Left lung (tissue), 10 donors: ENCODE measurements around the gene MRGPRE. TPM values are rescaled to one million over a fixed set of nuclear protein-coding genes. Genes with fewer than 3 reads are reported as not detected.

ENCODE experiments used
- ATAC-seq: fragments of 200-7000 bp; cut with Tn5 transposase; one replicate; pipeline ENCODE4 v1.9.1; 2020; ENCODE audit warnings: moderate library complexity
- DNase-seq, 4 donors: peaks; one replicate each; pipeline ENCODE4 v3.0.0-alpha.2; 2013 to 2020
- H3K27ac ChIP-seq, 2 donors: fragments of 200-600 bp; sonication (generic) in 1 of 2; one replicate each; pipeline versions ENCODE4 v1.5.0 to v1.8.0; 2020 to 2021
- H3K27me3 ChIP-seq, 2 donors: fragments of 200-600 bp; sonication (generic) in 1 of 2; one replicate each; pipeline versions ENCODE4 v1.5.0 to v1.8.0; 2020 to 2021
- H3K36me3 ChIP-seq, 2 donors: fragments of 200-600 bp; sonication (generic) in 1 of 2; one replicate each; pipeline versions ENCODE4 v1.5.0 to v1.8.0; 2020 to 2021
- H3K4me1 ChIP-seq, 2 donors: fragments of 200-600 bp; one replicate each; pipeline ENCODE4 v1.8.0; 2021
- H3K4me3 ChIP-seq, 2 donors: fragments of 200-600 bp; sonication (generic) in 1 of 2; one replicate each; pipeline versions ENCODE4 v1.5.0 to v1.8.0; 2020 to 2021; ENCODE audit warnings: mild to moderate bottlenecking in 1 of 2
- H3K9me3 ChIP-seq, 2 donors: fragments of 200-600 bp; sonication (generic) in 1 of 2; one replicate each; pipeline versions ENCODE4 v1.5.0 to v1.8.0; 2020 to 2021
- intact Hi-C, 2 donors: fragments of 100-400 bp; cut with DNase I; formaldehyde crosslinking; loops; one replicate each; pipeline versions ENCODE4 v1.11.2 to v1.14.2; 2022
- polyA plus RNA-seq, 6 donors: library from polyadenylated mRNA; unstranded; fragments of 120-200 nt; gene quantifications; one replicate each; pipeline ENCODE4 v1.2.1, GENCODE V29; 2013; ENCODE audit not compliant: insufficient read length in 6 of 6
- total RNA-seq, 2 donors: library from RNA; stranded (reverse); fragmentation: NEBNext Ultra II Directional; extraction: Animal tissue kit (Norgen Biotek cat#: 25700); gene quantifications; one replicate each; pipeline ENCODE4 v1.2.1, GENCODE V29; 2021
- TF ChIP-seq, protein P1 (sequence below), 2 donors: fragments of 200-600 bp; sonication (generic) in 1 of 2; IDR thresholded peaks; one replicate each; pipeline versions ENCODE4 v1.5.0 to v1.8.0; 2021; ENCODE audit warnings: antibody characterized with exemption in 2 of 2
- donor health status: DM: no; HTN: yes; CAD: no.
- donor health status: DM: no; HTN: no; CAD: no.

Gene MRGPRE
- total and polyA plus RNA-seq, 8 donors: 0.11 to 0.47 (median 0.26) TPM; not detected in 4

DNA sequence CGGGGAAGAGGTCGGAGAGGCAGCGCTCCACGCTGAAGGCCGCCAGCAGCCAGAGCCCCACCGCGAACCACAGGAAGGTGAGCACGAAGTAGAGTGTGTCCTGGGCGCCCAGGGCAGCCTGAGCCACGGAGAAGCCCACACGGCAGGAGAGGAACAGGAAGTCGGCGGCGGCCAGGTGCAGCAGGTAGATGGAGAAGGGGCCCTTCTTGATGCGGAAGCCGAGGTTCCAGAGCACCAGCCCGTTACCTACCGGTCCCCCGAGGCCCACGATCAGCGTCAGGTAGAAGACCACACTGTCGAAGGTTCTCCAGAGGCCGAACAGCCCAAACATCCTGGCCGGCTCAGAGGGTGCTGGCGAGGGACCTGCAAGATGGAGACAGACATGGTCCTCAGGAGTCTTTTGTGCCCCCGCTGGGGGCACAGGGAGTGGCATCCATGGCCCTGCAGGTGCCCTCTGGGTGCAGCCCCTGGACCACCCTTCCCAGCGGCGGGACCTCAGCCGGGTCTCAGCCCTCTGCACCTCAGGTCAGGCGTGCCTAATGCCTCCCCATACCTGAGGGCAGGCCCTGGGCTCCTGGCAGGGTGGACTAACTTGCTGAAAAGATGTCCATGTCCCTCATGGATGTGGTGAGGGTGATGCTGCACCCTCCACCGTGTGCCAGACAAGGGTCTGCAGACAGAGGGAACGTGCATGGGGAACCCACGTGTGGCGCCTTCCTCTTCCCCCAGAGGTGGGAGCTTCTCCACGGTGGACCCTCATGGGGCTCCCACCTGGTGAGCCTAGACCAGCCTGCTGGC lies 13.5 kb downstream of the MRGPRE start, which contains the start of gene MRGPRG:
TSS of gene MRGPRG (minus strand) at position 331 of the 798 bp plus-strand sequence. CDS start at position 331, 0 bp downstream.
- ATAC-seq: no peak
- H3K4me1 ChIP-seq: peaks cover 0 to 5% of the 10 kb centered on the region in 2 donors
- DNase-seq: peak in 1 of 4 donors; percentile 60
- H3K27me3 ChIP-seq: peaks cover 0 to 87% of the 10 kb centered on the region in 2 donors
- intact Hi-C loops: loop anchor here in 1 of 2 donors (5.0 kb wide), 1 partner anchor 181 kb away; no protein-coding TSS in a partner anchor
- H3K4me3 ChIP-seq: no peak within 1 kb of the TSS
- TF ChIP-seq, protein P1, sequence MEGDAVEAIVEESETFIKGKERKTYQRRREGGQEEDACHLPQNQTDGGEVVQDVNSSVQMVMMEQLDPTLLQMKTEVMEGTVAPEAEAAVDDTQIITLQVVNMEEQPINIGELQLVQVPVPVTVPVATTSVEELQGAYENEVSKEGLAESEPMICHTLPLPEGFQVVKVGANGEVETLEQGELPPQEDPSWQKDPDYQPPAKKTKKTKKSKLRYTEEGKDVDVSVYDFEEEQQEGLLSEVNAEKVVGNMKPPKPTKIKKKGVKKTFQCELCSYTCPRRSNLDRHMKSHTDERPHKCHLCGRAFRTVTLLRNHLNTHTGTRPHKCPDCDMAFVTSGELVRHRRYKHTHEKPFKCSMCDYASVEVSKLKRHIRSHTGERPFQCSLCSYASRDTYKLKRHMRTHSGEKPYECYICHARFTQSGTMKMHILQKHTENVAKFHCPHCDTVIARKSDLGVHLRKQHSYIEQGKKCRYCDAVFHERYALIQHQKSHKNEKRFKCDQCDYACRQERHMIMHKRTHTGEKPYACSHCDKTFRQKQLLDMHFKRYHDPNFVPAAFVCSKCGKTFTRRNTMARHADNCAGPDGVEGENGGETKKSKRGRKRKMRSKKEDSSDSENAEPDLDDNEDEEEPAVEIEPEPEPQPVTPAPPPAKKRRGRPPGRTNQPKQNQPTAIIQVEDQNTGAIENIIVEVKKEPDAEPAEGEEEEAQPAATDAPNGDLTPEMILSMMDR (IDR thresholded peaks at IDR 0.05): no peak
- no peak within 1 kb of the TSS for H3K27ac ChIP-seq
- H3K9me3 ChIP-seq: no peaks in the 10 kb centered on the region
- no peaks in the 10 kb centered on the region for H3K36me3 ChIP-seq

DNA sequence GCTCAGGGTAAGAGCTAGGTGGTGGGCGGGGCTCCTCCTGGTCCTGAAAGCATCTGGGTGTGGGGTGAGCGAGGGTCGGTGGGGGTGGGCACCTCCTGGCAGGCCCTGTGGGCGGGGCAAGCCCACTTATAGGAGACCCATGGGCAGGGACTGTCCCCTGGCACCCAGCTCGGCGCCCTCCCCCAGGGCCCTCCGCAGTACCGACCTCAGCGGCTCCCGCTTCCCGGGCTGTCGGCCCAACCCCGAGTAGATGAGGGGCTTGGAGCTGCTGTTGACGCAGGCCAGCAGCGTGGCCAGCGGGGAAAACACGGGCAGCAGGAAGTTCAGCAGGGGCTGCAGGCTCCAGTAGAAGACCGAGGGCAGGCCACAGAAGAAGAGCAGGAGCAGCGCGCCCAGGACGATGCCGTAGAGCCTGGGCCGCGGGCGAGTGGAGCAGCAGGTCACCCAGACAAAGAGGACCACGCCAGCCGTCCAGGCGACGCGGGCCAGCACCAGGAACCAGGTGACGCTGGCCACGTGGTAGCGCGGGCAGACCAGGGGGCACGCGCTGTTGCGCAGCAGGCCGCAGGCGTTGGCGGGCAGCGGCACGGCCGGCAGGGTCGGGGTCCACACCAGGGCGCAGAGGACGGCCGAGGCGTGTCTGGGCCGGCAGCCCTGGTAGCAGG lies 14.3 kb downstream of the MRGPRE start:
- ATAC-seq: no peak
- H3K36me3 ChIP-seq: no peaks in the 10 kb centered on the region
- intact Hi-C loops: loop anchor here in 1 of 2 donors (5.0 kb wide), 1 partner anchor 181 kb away; no protein-coding TSS in a partner anchor
- H3K4me3 ChIP-seq: no peak overlapping the region
- H3K9me3 ChIP-seq: no peaks in the 10 kb centered on the region
- H3K4me1 ChIP-seq: peaks cover 0 to 5% of the 10 kb centered on the region in 2 donors
- peaks cover 0 to 84% of the 10 kb centered on the region in 2 donors for H3K27me3 ChIP-seq
- no peak overlapping the region for H3K27ac ChIP-seq
- TF ChIP-seq, protein P1 (IDR thresholded peaks at IDR 0.05): no peak
- DNase-seq: peak in 2 of 4 donors; percentile 30 to 70

DNA sequence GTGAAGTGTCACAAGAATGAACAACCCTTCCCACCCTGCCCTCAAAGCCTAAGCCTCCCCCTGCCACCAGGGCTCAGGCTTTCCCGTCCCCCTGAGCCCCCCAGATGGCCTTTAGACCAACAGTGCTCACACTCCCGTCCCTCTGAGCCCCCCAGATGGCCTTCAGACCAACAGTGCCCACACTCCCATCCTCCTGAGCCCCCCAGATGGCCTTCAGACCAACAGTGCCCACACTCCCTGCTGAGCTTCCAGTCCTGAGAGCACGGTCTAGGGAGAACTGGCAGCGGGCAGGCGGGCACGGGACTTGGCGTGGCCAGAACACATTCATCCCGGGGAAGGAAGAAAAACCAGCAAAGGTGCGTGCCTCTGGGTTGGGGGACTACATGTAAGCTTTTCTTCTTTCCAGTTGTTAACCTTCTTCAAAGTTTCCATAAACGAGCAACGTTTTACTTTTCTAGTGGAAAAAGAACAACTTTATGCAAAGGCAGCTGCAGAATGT lies 16.1 kb downstream of the MRGPRE start:
- intact Hi-C loops: loop anchor here in 1 of 2 donors (5.0 kb wide), 1 partner anchor 179 kb away; no protein-coding TSS in a partner anchor

DNA sequence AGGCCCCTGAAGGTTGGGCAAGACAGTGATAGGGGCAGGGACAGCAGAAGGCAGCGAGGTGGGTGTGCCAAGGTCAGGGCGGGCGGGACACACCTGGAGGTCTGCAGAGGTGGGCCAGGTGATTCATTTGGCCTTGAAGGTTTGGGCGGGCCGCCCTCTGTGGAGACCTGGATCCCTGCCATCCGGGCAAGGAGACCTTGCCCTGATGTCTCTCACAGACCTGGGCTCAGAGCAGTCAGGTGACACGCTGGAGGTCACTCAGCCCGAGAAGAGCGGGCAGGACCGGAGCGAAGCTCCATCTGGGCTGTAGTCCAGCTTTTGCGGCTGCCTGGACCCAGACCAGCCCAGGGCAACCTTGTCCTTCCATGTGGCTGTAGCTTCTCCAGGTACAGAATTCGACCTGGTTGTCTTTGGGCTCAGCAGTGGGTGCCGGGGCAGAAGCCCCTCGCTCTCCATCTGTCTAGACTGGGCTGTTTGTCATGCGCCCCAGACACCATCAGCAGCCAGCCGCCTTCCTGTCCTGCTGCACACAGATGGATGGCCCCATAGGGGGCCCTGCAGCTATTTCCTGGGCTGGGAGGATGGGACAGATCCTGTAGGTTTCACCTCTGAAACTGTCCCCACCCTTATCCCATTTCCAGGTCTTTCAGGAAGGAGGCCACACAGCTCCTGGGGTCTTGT lies 16.7 kb downstream of the MRGPRE start:
- Histone ChIP-seq H3K27ac (no peak overlapping the region), H3K4me1 (no peaks in the 10 kb centered on the region), H3K9me3 (peaks cover 0 to 10% of the 10 kb centered on the region in 2 donors), H3K27me3 (peaks cover 0 to 59% of the 10 kb centered on the region in 2 donors), H3K36me3 (no peaks in the 10 kb centered on the region), H3K4me3 (no peak overlapping the region)
- intact Hi-C loops: loop anchor here in 1 of 2 donors (5.0 kb wide), 1 partner anchor 178 kb away; no protein-coding TSS in a partner anchor
- DNase-seq (peak in 2 of 4 donors; percentile 31 to 70), ATAC-seq (no peak)
- TF ChIP-seq, protein P1 (IDR thresholded peaks at IDR 0.05): no peak

More for the DNA sequence above, 16.1 kb downstream of the MRGPRE start:
- H3K9me3 ChIP-seq: peaks cover 0 to 7% of the 10 kb centered on the region in 2 donors
- H3K36me3 ChIP-seq: no peaks in the 10 kb centered on the region
- H3K27ac ChIP-seq: no peak overlapping the region
- H3K4me3 ChIP-seq: no peak overlapping the region
- peaks cover 0 to 65% of the 10 kb centered on the region in 2 donors for H3K27me3 ChIP-seq
- TF ChIP-seq, protein P1 (IDR thresholded peaks at IDR 0.05): no peak
- ATAC-seq: no peak
- H3K4me1 ChIP-seq: peaks cover 0 to 4% of the 10 kb centered on the region in 2 donors
- DNase-seq: peak in 1 of 4 donors; percentile 58
